NT2/D1 (cell line): ENCODE measurements around the gene SLC4A4.

Experiments
- DNase-seq: peaks from one replicate; pipeline ENCODE4 v3.0.0-alpha.2; 2011; ENCODE audit warnings: low read depth, low spot score
- H3K27me3 ChIP-seq: 2 replicates; pipeline ENCODE4 v1.6.0; 2011; ENCODE audit warnings: mild to moderate bottlenecking; ENCODE audit not compliant: insufficient read length, insufficient read depth
- H3K36me3 ChIP-seq: 2 replicates; pipeline ENCODE4 v1.6.1; 2011; ENCODE audit warnings: mild to moderate bottlenecking, low read length, mixed read lengths; ENCODE audit not compliant: insufficient read depth, insufficient read length
- H3K4me1 ChIP-seq: 2 replicates; pipeline ENCODE4 v1.5.1; 2011; ENCODE audit not compliant: insufficient read depth, insufficient read length
- H3K4me3 ChIP-seq: 2 replicates; pipeline ENCODE4 v1.5.1; 2011; ENCODE audit warnings: low read depth; ENCODE audit not compliant: insufficient read length
- H3K9ac ChIP-seq: 2 replicates; pipeline ENCODE4 v1.6.0; 2011; ENCODE audit warnings: low read depth; ENCODE audit not compliant: insufficient read length
- H3K9me3 ChIP-seq: 2 replicates; pipeline ENCODE4 v1.5.1; 2011; ENCODE audit warnings: mild to moderate bottlenecking, low read length; ENCODE audit not compliant: insufficient read depth
- SUZ12 ChIP-seq: IDR thresholded peaks from 2 replicates; pipeline ENCODE4 v1.6.1; 2011; ENCODE audit not compliant: insufficient read length, insufficient read depth; ENCODE audit errors: extremely low read depth
- YY1 ChIP-seq: IDR thresholded peaks from 2 replicates; pipeline ENCODE4 v1.6.1; 2011; ENCODE audit not compliant: insufficient read length, insufficient read depth
- ZNF274 ChIP-seq: IDR thresholded peaks from 2 replicates; pipeline ENCODE4 v1.6.1; 2011; ENCODE audit warnings: mild to moderate bottlenecking, low read depth, low read length

SLC4A4 gene

GRCh38 chr4:71338846-71339593 lies at the start of gene SLC4A4:
SLC4A4 (plus strand) TSS chr4:71339020.
- Histone ChIP-seq H3K9ac (no peak within 1 kb of the TSS), H3K4me3 (no peak within 1 kb of the TSS), H3K4me1 (no peaks in the 10 kb centered on the region), H3K36me3 (no peaks in the 10 kb centered on the region), H3K27me3 (no peaks in the 10 kb centered on the region), H3K9me3 (no peaks in the 10 kb centered on the region)
- no peak for DNase-seq
- TF ChIP-seq ZNF274, result no peak
- TF ChIP-seq SUZ12, result no peak
- no peak for TF ChIP-seq YY1

- no peak for DNase-seq
- Histone ChIP-seq H3K27me3 (no peaks in the 10 kb centered on the region), H3K36me3 (no peaks in the 10 kb centered on the region), H3K4me1 (no peaks in the 10 kb centered on the region), H3K4me3 (no peak overlapping the region), H3K9me3 (no peaks in the 10 kb centered on the region), H3K9ac (no peak overlapping the region)
- TF ChIP-seq ZNF274 (no peak), YY1 (no peak), SUZ12 (no peak)
These were observed 48.7 kb upstream of the SLC4A4 start for GRCh38 chr4:71290074-71290473.

- no peak for TF ChIP-seq YY1
- no peak for TF ChIP-seq ZNF274
- no peak for TF ChIP-seq SUZ12
- Histone ChIP-seq H3K36me3 (no peaks in the 10 kb centered on the region), H3K4me1 (no peaks in the 10 kb centered on the region), H3K9ac (no peak overlapping the region), H3K27me3 (no peaks in the 10 kb centered on the region), H3K4me3 (no peak overlapping the region), H3K9me3 (no peaks in the 10 kb centered on the region)
- DNase-seq, result no peak
These were observed 48.3 kb upstream of the SLC4A4 start for GRCh38 chr4:71290476-71290875.

GRCh38 chr4:71292228-71292627 lies 46.6 kb upstream of the SLC4A4 start:
- H3K9ac ChIP-seq, result no peak overlapping the region
- DNase-seq, result no peak
- no peaks in the 10 kb centered on the region for H3K36me3 ChIP-seq
- no peaks in the 10 kb centered on the region for H3K9me3 ChIP-seq
- no peak overlapping the region for H3K4me3 ChIP-seq
- TF ChIP-seq ZNF274 (no peak), YY1 (no peak), SUZ12 (no peak)
- H3K27me3 ChIP-seq, result no peaks in the 10 kb centered on the region
- H3K4me1 ChIP-seq, result no peaks in the 10 kb centered on the region

- no peaks in the 10 kb centered on the region for H3K9me3 ChIP-seq
- H3K9ac ChIP-seq, result no peak overlapping the region
- no peaks in the 10 kb centered on the region for H3K27me3 ChIP-seq
- DNase-seq, result no peak
- TF ChIP-seq SUZ12, result no peak
- TF ChIP-seq ZNF274, result no peak
- TF ChIP-seq YY1, result no peak
- no peak overlapping the region for H3K4me3 ChIP-seq
- H3K36me3 ChIP-seq, result no peaks in the 10 kb centered on the region
- H3K4me1 ChIP-seq, result no peaks in the 10 kb centered on the region
These were observed 45.1 kb upstream of the SLC4A4 start for GRCh38 chr4:71293705-71294104.

GRCh38 chr4:71294301-71294700 lies 44.5 kb upstream of the SLC4A4 start:
- no peaks in the 10 kb centered on the region for H3K4me1 ChIP-seq
- no peak for DNase-seq
- no peaks in the 10 kb centered on the region for H3K36me3 ChIP-seq
- TF ChIP-seq YY1, result no peak
- no peak overlapping the region for H3K9ac ChIP-seq
- H3K27me3 ChIP-seq, result no peaks in the 10 kb centered on the region
- no peak overlapping the region for H3K4me3 ChIP-seq
- H3K9me3 ChIP-seq, result no peaks in the 10 kb centered on the region

GRCh38 chr4:71296945-71297344 lies 41.9 kb upstream of the SLC4A4 start:
- H3K9ac ChIP-seq, result no peak overlapping the region
- H3K4me1 ChIP-seq, result no peaks in the 10 kb centered on the region
- no peak overlapping the region for H3K4me3 ChIP-seq
- no peaks in the 10 kb centered on the region for H3K36me3 ChIP-seq
- no peaks in the 10 kb centered on the region for H3K27me3 ChIP-seq
- no peaks in the 10 kb centered on the region for H3K9me3 ChIP-seq
- TF ChIP-seq ZNF274 (no peak), YY1 (no peak), SUZ12 (no peak)
- DNase-seq, result no peak

- H3K9me3 ChIP-seq, result no peaks in the 10 kb centered on the region
- no peak overlapping the region for H3K4me3 ChIP-seq
- TF ChIP-seq SUZ12 (no peak), YY1 (no peak), ZNF274 (no peak)
- DNase-seq, result no peak
- H3K36me3 ChIP-seq, result no peaks in the 10 kb centered on the region
- no peak overlapping the region for H3K9ac ChIP-seq
- H3K4me1 ChIP-seq, result no peaks in the 10 kb centered on the region
- H3K27me3 ChIP-seq, result no peaks in the 10 kb centered on the region
These were observed 38.5 kb upstream of the SLC4A4 start for GRCh38 chr4:71300362-71300761.
